Activated naive CD4-positive, alpha-beta T cell treated with anti-CD3 and anti-CD28 coated beads, Interleukin-2, amount 10 ng/mL, durations not matched to agents 7 days and 5 days (primary cell): ENCODE measurements around the gene SUCO.

Experiments used
- CTCF ChIA-PET: fragments of 350-600 bp; sonication (Branson Sonifier 250); formaldehyde crosslinking; loops from one replicate; lab custom pipeline; 2021; ENCODE audit warnings: antibody characterized with exemption; lab: Charles Lee
- DNase-seq: peaks from one replicate; pipeline ENCODE4 v3.0.0-alpha.2; 2020
- H3K27ac Mint-ChIP-seq: one replicate; pipeline ENCODE4 v1.8.0; 2021; ENCODE audit warnings: mild to moderate bottlenecking, moderate library complexity, mixed read lengths
- H3K27me3 Mint-ChIP-seq: one replicate; pipeline ENCODE4 v1.8.0; 2021; ENCODE audit warnings: mild to moderate bottlenecking, mixed read lengths
- H3K36me3 Mint-ChIP-seq: one replicate; pipeline ENCODE4 v1.8.0; 2021; ENCODE audit warnings: mixed read lengths
- H3K4me1 Mint-ChIP-seq: one replicate; pipeline ENCODE4 v1.8.0; 2021; ENCODE audit warnings: mixed read lengths
- H3K4me3 Mint-ChIP-seq: one replicate; pipeline ENCODE4 v1.8.0; 2021; ENCODE audit warnings: mild to moderate bottlenecking, moderate library complexity, mixed read lengths
- H3K9me3 Mint-ChIP-seq: one replicate; pipeline ENCODE4 v1.8.0; 2021; ENCODE audit warnings: mixed read lengths

The SUCO gene

GRCh38 chr1:172532183-172532699 lies 709 bp upstream of the SUCO start:
- Mint-ChIP-seq H3K9me3 (no peaks in the 10 kb centered on the region), H3K27me3 (peaks cover 5% of the 10 kb centered on the region), H3K27ac (peak overlapping the region; percentile 99), H3K4me1 (peaks cover 40% of the 10 kb centered on the region), H3K4me3 (peak overlapping the region; percentile 98), H3K36me3 (peaks cover 6% of the 10 kb centered on the region)
- CTCF ChIA-PET, result interaction anchor here (1.1 to 1.8 kb wide), 3 partner anchors 14 to 187 kb away, joined by 3 to 6 read pairs (median 3); no protein-coding TSS in a partner anchor
- peak; percentile 93 for DNase-seq

- DNase-seq, result peak; percentile 64
- Mint-ChIP-seq H3K27me3 (peaks cover 5% of the 10 kb centered on the region), H3K27ac (peak overlapping the region; percentile 99), H3K4me1 (peaks cover 48% of the 10 kb centered on the region), H3K36me3 (peaks cover 11% of the 10 kb centered on the region), H3K9me3 (no peaks in the 10 kb centered on the region), H3K4me3 (peak overlapping the region; percentile 98)
- CTCF ChIA-PET, result interaction anchor here (1.3 to 1.8 kb wide), 2 partner anchors 9 to 83 kb away, joined by 3 to 6 read pairs; no protein-coding TSS in a partner anchor
Observed at GRCh38 chr1:172533513-172534151, 682 bp downstream of the SUCO start.

DNA sequence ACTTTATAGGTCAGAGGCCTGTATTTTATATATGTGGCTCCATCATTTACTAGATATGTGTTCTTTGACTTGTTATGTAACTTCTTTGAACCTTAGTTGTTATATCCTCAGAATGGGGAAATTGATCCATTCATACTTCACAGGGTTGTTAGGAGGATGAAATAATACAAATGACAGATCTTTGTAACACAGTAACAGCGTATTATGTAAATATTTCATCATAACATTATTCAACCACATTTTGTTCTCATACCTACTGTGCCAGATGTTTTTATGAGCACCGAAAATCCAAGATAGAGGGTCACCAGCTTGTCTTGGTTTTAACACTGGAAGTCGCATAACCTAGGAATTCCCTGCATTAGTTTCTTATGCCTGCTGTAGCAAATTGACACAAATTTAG lies 3.3 kb downstream of the SUCO start:
- CTCF ChIA-PET, result no interaction called here
- Mint-ChIP-seq H3K27ac (no peak overlapping the region), H3K9me3 (no peaks in the 10 kb centered on the region), H3K36me3 (peaks cover 13% of the 10 kb centered on the region), H3K27me3 (peaks cover 1% of the 10 kb centered on the region), H3K4me1 (peaks cover 53% of the 10 kb centered on the region), H3K4me3 (no peak overlapping the region)
- DNase-seq, result no peak

DNA sequence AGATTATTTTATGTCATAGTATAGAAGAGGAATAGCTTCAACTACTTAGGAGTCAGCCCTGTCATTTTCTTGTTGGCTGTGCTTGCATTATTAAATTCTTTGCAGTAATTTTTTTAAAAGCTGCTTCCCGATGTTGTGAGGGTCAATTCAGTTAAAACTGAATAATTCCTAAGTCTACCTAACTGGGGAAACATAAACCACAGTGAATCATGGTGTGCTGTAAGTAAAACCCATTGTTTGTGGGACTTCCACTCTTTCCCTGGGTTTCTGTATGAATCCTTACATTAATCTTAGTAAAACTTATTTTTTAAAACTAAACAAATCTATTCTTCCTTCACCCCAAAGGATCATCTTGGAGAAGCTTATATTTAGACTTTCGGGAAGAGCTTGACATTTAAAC lies 4.4 kb downstream of the SUCO start:
- DNase-seq, result no peak
- H3K4me1 Mint-ChIP-seq, result peaks cover 54% of the 10 kb centered on the region
- no peaks in the 10 kb centered on the region for H3K27me3 Mint-ChIP-seq
- H3K4me3 Mint-ChIP-seq, result no peak overlapping the region
- H3K27ac Mint-ChIP-seq, result no peak overlapping the region
- H3K9me3 Mint-ChIP-seq, result no peaks in the 10 kb centered on the region
- CTCF ChIA-PET, result interaction anchor here (0.8 kb wide), 2 partner anchors 187 to 190 kb away, joined by 3 to 4 read pairs; no protein-coding TSS in a partner anchor
- H3K36me3 Mint-ChIP-seq, result peaks cover 16% of the 10 kb centered on the region

DNA sequence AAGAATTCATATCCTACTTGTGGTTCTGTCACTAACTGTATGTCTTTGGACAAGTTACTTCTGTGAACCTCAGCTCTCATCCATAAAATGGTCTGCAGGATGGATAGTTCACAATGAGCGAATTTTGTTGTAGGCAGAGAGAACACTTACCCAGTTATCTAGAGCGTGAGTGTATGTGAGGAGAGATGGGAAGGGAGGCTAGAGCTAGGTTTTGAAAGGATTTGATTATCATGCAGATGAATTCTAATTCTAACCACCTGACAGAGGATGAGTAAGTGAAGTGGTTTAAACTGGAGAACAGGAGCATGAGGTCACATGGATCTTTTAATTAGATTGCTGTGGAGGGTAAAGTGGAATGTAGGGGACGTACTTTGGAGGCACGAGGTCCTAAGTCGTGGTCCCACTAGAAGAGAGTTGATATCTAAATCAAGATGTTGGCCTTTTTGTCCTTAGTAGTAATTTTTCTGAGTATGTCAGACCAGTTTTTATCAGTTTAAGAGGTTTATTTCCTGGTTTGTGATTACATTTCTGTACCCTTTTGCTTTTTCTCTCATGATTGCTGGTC lies 5.0 kb downstream of the SUCO start:
- DNase-seq, result no peak
- H3K4me3 Mint-ChIP-seq, result no peak overlapping the region
- H3K4me1 Mint-ChIP-seq, result peaks cover 57% of the 10 kb centered on the region
- CTCF ChIA-PET, result interaction anchor here (0.8 kb wide), 2 partner anchors 187 to 190 kb away, joined by 3 to 4 read pairs; no protein-coding TSS in a partner anchor
- no peaks in the 10 kb centered on the region for H3K27me3 Mint-ChIP-seq
- H3K36me3 Mint-ChIP-seq, result peaks cover 16% of the 10 kb centered on the region
- peak overlapping the region; percentile 6 for H3K27ac Mint-ChIP-seq
- no peaks in the 10 kb centered on the region for H3K9me3 Mint-ChIP-seq

GRCh38 chr1:172540635-172541034 lies 7.7 kb downstream of the SUCO start:
- no peak overlapping the region for H3K27ac Mint-ChIP-seq

DNA sequence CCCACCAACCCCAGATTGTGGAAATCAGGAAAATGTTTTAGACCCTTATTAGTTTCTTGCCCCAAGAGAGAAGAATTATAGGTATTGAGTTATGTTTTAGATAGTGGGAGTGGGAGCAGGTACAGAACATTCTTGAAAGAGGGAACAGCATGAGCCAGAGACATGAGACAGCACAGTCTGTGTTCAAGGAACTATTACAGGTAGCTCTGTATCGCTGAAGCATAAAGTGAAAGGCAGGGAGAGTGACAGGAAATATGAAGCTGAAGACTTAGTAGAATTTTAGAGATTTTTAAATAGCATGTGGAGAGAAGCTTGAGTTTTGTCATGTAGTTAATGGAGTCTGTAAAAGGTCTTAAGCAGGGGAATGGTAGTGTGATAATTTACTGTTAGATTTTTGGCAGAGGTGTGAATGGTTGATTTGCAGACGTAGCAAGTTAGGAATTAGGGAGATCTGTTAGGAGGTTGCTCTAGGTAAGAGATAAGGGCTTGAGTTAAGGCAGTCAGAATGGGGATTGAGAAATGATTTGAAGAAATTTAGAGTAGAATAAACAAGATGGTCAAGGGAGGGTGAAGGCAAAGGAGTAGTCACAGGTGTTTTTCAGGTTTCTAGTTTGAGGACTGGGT lies 11.6 kb downstream of the SUCO start:
- H3K36me3 Mint-ChIP-seq, result peaks cover 3% of the 10 kb centered on the region
- no peak for DNase-seq
- no peaks in the 10 kb centered on the region for H3K27me3 Mint-ChIP-seq
- H3K4me3 Mint-ChIP-seq, result no peak overlapping the region
- H3K27ac Mint-ChIP-seq, result no peak overlapping the region
- CTCF ChIA-PET, result interaction anchor here (0.8 kb wide), 1 partner anchor 38 kb away, joined by 3 read pairs; no protein-coding TSS in a partner anchor
- no peaks in the 10 kb centered on the region for H3K9me3 Mint-ChIP-seq
- H3K4me1 Mint-ChIP-seq, result peaks cover 21% of the 10 kb centered on the region

More at GRCh38 chr1:172540635-172541034, 7.7 kb downstream of the SUCO start:
- no peak for DNase-seq
- Mint-ChIP-seq H3K9me3 (no peaks in the 10 kb centered on the region), H3K27me3 (no peaks in the 10 kb centered on the region), H3K4me3 (no peak overlapping the region), H3K4me1 (peaks cover 41% of the 10 kb centered on the region), H3K36me3 (peaks cover 10% of the 10 kb centered on the region)
- CTCF ChIA-PET, result interaction anchor here (0.9 kb wide), 1 partner anchor 97 kb away, joined by 3 read pairs; the partner anchor contains the start of gene PIGC

- H3K27ac Mint-ChIP-seq, result no peak overlapping the region
Observed at GRCh38 chr1:172545396-172546004, 12.6 kb downstream of the SUCO start.

DNA sequence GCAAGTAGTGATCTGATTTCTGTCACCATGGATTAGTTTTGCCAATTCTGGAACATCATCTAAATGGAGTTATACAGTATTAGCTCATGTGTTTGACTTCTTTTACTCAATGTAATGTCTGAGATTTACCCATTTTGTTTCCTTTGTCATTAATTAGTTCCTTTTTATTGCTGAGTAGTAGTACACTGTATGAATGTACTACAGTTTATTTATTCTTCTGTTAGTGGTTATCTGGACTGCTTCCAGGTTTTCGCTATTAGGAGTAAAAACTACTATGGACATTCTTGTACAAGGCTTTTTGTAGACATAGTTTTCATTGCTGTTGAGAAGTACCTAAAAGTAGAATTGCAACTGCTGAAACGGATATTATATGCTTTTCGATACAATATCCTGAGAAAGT lies 14.1 kb downstream of the SUCO start:
- Mint-ChIP-seq H3K36me3 (peaks cover 2% of the 10 kb centered on the region), H3K27me3 (no peaks in the 10 kb centered on the region), H3K4me1 (peaks cover 11% of the 10 kb centered on the region), H3K4me3 (no peak overlapping the region), H3K9me3 (no peaks in the 10 kb centered on the region), H3K27ac (no peak overlapping the region)
- no peak for DNase-seq
- CTCF ChIA-PET, result interaction anchor here (0.6 kb wide), 1 partner anchor 882 kb away, joined by 3 read pairs; no protein-coding TSS in a partner anchor

More at GRCh38 chr1:172545396-172546004, 12.6 kb downstream of the SUCO start:
- peaks cover 20% of the 10 kb centered on the region for H3K4me1 Mint-ChIP-seq
- no peak for DNase-seq
- H3K27me3 Mint-ChIP-seq, result no peaks in the 10 kb centered on the region
- CTCF ChIA-PET, result interaction anchor here (0.8 to 1.2 kb wide), 2 partner anchors 13 to 37 kb away, joined by 3 read pairs; partner anchors contain the start of gene SUCO
- H3K9me3 Mint-ChIP-seq, result no peaks in the 10 kb centered on the region
- H3K36me3 Mint-ChIP-seq, result peaks cover 3% of the 10 kb centered on the region
- H3K4me3 Mint-ChIP-seq, result no peak overlapping the region

GRCh38 chr1:172549621-172550280 lies 16.8 kb downstream of the SUCO start:
- Mint-ChIP-seq H3K27me3 (no peaks in the 10 kb centered on the region), H3K36me3 (peaks cover 8% of the 10 kb centered on the region), H3K4me3 (no peak overlapping the region), H3K9me3 (no peaks in the 10 kb centered on the region), H3K27ac (no peak overlapping the region), H3K4me1 (peaks cover 5% of the 10 kb centered on the region)
- CTCF ChIA-PET, result no interaction called here
- DNase-seq, result no peak

DNA sequence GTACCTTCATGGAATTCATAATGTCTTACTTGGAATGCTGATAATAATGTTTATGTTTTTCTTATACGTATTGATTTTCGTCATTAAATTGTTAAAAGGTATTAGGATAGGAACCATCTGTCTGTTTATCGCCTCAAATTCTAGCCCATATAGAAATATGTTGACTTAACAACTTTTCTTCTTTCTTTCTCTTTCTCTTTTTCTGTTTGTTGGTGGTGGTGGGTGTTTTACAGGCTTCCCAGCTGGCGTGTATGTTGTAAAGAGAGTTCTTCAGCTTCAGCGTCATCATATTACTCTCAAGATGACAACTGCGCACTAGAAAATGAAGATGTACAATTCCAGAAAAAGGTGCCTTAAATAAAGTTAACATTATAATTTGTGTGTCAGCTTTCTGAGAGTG lies 18.3 kb downstream of the SUCO start:
- CTCF ChIA-PET, result interaction anchor here (0.7 kb wide), 2 partner anchors 168 to 191 kb away, joined by 3 read pairs; no protein-coding TSS in a partner anchor
- Mint-ChIP-seq H3K4me1 (peaks cover 5% of the 10 kb centered on the region), H3K27me3 (no peaks in the 10 kb centered on the region), H3K27ac (no peak overlapping the region), H3K4me3 (no peak overlapping the region), H3K36me3 (peaks cover 11% of the 10 kb centered on the region), H3K9me3 (no peaks in the 10 kb centered on the region)
- DNase-seq, result no peak

- CTCF ChIA-PET, result no interaction called here
- no peak overlapping the region for H3K4me3 Mint-ChIP-seq
- no peaks in the 10 kb centered on the region for H3K9me3 Mint-ChIP-seq
- H3K4me1 Mint-ChIP-seq, result peaks cover 1% of the 10 kb centered on the region
- H3K27me3 Mint-ChIP-seq, result no peaks in the 10 kb centered on the region
- no peak for DNase-seq
- peaks cover 30% of the 10 kb centered on the region for H3K36me3 Mint-ChIP-seq
- no peak overlapping the region for H3K27ac Mint-ChIP-seq
Observed at GRCh38 chr1:172554915-172555314, 22.0 kb downstream of the SUCO start.

- no peaks in the 10 kb centered on the region for H3K4me1 Mint-ChIP-seq
- H3K36me3 Mint-ChIP-seq, result peaks cover 44% of the 10 kb centered on the region
- no peaks in the 10 kb centered on the region for H3K27me3 Mint-ChIP-seq
- no peak overlapping the region for H3K4me3 Mint-ChIP-seq
- H3K27ac Mint-ChIP-seq, result no peak overlapping the region
- CTCF ChIA-PET, result interaction anchor here (1.0 to 1.2 kb wide), 2 partner anchors 95 to 173 kb away, joined by 3 read pairs; no protein-coding TSS in a partner anchor
- DNase-seq, result no peak
- no peaks in the 10 kb centered on the region for H3K9me3 Mint-ChIP-seq
Observed at GRCh38 chr1:172556461-172556860, 23.5 kb downstream of the SUCO start.
